ENCODE data around the gene ZNF436.

DNA sequence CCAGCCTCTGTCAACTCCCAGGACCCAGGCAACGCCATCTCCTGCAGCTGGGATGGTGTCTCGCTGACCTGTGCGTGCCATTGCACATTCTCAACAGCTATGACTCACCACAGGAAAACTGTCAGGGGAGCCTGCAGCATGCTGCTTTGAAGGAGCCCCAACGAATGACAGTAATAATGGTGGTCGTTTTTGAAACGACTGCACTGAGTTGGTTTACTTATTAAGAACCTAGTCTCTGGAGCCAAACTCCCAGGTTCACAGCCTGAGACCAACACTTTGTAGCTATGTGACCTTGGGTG lies 33.4 kb upstream of the ZNF436 start:
- TF ChIP-seq, protein P1, sequence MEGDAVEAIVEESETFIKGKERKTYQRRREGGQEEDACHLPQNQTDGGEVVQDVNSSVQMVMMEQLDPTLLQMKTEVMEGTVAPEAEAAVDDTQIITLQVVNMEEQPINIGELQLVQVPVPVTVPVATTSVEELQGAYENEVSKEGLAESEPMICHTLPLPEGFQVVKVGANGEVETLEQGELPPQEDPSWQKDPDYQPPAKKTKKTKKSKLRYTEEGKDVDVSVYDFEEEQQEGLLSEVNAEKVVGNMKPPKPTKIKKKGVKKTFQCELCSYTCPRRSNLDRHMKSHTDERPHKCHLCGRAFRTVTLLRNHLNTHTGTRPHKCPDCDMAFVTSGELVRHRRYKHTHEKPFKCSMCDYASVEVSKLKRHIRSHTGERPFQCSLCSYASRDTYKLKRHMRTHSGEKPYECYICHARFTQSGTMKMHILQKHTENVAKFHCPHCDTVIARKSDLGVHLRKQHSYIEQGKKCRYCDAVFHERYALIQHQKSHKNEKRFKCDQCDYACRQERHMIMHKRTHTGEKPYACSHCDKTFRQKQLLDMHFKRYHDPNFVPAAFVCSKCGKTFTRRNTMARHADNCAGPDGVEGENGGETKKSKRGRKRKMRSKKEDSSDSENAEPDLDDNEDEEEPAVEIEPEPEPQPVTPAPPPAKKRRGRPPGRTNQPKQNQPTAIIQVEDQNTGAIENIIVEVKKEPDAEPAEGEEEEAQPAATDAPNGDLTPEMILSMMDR (IDR thresholded peaks at IDR 0.05; ENCODE audit: low read length): no peak
- TF ChIP-seq EZH2 (IDR thresholded peaks at IDR 0.05; ENCODE audit: borderline replicate concordance, low read length): no peak

Measured in OCI-LY1 (cell line).